ENCODE measurements around the gene EIF2AK3. TPM values are rescaled to one million over a fixed set of nuclear protein-coding genes. Genes with fewer than 3 reads are reported as not detected.
"Not testable (repeated sequence)": the region's sequence is repeated elsewhere in the genome, so short reads cannot be mapped to it uniquely, and the experiment has no call there.

EIF2AK3 gene
- total RNA-seq, 1 donor from 2014 or later: 10.8 TPM

DNA sequence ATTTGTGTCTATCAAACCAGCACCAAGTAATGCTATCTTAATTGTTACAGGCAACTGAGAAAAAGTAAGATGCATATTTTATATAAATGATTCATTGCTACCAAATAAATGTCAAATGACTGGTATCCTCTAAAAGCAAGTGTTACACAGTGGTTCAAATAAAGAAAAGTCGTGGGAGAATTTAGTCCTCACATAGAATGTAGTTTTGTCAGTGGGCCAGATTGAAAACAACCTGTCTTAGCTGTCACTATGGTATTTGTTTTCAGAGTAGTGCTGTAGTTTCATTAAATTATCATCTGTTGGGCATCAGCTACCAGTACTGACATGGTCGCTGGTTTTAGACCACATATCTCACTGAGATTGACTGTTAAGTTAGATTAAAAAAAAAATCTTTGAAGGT lies 10.2 kb upstream of the EIF2AK3 start:
- DNase-seq (ENCODE audit: low read depth in 2 of 2): no peak

DNA sequence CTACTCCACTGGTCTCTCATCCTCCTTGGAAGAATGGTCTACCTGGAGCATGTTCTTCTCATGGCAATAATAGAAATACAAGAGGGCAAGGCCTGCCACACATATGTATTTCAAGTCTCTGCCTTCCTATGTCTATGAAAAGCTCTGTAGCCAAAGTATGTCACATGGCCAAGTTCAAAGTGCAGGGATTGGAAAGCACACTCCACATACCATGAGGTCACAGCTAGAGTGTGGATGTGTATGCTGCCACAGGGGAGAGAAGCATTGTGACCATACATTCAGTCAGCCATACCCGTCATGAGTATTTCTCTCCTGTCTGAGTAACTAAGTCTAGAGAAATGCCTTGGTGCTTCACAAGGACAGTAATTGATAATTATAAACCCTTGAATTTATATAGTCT lies 8.8 kb upstream of the EIF2AK3 start:
- DNase-seq (ENCODE audit: low read depth in 2 of 2): no peak

DNA sequence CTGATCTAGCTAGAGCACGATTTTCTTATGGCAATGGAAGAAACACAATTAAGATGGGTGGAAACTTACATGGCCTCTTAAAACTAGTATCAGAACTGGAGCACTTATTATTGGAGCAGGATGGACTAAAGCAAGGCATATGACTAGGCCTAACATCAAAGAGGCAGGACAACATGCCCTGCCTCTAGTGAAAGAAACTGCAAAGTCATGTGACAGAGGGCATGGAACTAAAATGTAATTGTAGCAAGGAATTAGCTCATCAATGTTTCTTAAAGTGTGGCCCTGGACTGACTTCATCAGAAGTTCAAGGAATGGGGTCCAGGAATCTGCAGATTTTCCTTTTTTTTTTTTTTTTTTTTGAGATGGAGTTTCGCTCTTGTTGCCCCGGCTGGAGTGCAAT lies 5.3 kb upstream of the EIF2AK3 start:
- DNase-seq (ENCODE audit: low read depth in 2 of 2): no peak

DNA sequence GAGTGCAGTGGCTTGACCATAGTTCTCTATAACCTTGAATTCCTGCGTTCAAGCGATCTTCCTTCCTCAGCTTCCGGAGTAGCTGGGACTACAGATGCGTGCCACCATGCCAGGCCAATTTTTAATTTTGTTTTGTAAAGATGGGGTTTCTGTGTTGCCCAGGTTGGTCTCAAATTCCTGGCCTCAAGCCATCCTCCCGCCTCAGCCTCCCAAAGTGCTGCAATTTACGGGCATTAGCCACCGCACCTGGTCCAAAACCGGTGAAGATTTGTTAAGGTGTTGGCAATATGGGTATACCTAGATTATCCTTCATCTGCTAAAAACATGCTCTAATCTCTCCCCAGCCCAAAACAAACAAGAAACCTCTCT lies 1.3 kb upstream of the EIF2AK3 start:
- DNase-seq (ENCODE audit: low read depth in 2 of 2): no peak

DNA sequence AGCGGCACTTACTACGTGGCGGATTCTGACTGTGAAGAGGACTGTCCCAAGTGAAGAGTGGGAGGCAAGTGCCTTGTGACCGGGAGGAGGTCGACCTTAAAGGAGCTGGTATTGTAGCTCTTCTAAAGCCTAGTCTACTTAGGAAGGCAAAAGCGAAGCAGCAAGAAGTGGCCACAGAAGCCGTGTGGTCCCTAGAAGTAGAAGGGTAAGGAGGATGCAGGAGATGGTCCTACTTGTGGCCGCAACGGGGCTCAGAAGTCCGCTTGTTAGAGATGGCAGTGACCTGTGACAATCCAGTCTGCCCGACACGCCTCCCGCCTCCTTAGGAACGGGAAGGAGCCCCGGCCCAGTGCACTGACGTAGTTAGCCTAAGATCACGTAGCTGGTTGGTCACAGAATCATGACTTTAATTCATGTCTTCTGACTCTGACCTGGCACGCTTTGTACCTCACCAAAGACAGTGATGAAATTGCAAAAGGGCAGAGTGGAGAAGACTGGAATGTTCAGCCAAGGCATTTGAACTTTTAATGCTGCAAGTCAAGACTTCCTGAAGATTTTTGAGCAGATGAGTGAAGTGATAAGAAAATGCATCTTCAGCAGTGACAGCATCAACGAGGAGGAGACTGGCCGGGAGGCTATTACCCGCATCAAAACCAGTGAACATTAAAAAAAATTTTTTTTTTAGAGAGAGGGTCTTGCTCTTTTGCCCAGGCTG lies 749 bp upstream of the EIF2AK3 start:
- DNase-seq (ENCODE audit: low read depth in 2 of 2): peak in 1 of 2 donors; percentile 96

DNA sequence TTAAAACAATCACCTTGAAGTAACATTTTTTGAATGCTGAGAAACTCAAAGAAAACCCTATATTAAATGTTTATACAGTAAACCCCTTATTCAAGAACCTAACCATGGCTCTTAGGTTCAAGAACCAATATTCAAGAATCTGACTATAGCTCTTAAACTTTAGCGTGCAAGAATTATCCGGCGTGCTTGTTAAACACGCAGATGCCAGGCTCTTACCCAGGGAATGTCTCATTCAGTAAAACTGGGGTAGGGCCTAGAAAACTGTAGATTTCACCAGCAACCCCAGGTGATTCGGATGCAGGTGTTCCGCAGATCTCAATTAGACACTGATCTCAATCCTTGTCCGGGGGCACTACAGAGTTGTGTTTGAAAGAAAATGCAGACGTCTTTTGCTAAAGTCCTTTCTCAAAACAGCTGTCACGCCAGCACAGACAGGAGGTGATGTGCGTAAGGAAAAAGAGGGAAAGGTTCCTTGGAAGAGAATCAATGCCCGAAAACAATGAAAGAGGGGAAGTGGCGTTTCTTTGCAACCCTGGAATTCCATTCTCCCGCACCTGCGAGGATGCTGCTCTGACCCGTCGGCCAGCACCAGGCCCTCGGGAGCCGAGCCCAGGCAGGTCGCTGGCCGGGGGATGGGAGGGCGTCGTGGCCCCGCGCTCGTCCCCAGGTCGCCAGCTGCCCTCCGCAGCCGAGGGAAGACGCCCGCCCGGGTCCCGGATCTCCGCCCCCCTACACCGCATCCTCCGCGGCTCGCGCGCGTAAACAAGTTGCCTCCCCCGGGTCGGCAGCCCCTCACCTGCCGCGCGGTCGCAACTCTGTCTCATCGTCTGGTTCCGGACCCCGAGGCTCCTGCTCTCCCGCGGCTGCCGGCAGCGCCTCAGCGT lies 851 bp downstream of the EIF2AK3 start:
- DNase-seq (ENCODE audit: low read depth in 2 of 2): peak in 1 of 2 donors; percentile 44

DNA sequence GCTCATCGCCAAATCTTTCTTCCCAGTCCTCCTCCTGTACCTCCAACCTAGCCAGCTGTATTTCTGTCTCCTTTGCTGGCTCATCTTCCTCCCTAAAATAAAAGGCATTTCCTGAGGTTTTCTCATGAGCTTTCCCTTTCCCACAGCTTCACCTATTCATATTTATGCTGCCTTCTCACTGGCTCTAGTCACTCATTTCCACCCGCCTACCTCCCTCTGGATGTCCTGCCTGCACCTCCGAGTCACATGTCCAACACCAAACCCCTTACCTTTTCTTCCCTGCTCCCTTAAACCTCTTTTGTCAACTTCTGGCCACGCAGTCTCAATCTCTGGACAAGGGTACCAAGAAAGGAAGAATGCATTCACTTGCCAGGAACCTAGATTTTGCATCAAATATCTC lies 2.8 kb downstream of the EIF2AK3 start:
- DNase-seq (ENCODE audit: low read depth in 2 of 2): no peak

DNA sequence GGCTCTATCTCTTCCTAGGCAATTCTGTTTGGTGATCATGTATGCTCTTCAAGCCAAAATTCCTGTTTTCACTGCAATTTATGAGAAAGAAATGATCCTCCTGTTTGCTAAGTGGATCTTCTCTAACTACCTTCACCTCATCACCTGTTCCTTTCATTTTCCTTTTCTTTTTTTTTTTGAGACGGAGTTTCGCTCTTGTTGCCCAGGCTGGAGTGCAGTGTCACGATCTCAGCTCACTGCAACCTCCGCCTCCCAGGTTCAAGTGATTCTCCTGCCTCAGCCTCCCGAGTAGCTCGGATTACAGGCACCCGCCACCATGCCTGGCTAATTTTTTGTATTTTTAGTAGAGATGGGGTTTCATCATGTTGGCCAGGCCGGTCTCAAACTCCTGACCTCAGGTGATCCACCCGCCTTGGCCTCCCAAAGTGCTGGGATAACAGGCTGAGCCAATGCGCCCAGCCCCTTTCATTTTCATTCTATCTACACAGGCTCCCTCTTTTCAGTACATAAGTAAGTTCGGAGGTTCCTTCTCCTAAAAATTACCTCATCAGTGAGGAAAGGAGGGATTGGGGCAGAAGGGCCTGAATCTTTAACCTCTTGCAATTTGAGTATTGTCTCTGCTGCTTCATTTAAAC lies 3.3 kb downstream of the EIF2AK3 start:
- not testable (repeated sequence) for DNase-seq (ENCODE audit: low read depth in 2 of 2)

DNA sequence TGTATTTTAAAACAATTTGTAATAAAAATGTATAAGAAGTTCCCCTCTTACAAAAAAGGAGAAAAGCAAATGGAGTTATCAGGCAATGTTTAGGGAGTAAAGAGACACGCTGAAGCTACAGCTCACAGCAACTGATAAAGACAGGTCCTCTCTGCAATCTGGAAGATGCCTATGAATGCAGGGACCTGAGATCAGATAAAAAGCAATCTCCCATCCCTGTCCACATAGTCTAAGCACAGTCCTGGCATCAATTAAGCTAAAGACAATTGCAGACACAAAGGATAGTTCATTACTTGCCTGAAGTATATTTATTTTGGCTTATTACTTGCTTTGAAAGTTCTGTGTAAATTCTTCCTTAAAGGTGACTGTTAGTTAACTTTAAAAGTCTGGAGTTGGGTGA lies 5.0 kb downstream of the EIF2AK3 start:
- DNase-seq (ENCODE audit: low read depth in 2 of 2): no peak

DNA sequence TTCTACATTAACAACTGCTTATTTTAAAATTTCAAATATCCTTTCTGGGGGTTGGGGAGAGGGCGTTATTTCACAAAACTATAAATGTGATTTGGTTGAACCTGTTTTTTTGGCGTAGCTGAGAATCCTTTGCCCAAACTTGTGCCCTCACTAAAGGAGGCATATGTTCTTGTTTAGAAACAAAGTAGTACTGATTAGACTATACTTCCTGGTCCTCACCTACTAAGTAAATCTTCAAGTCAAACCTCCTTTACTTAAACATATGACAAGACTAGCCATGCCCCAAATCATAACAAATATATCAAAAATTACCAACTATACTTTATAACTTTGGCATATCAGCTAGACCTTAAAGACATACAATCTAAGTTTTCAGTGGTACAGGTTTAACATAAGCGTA lies 5.8 kb downstream of the EIF2AK3 start:
- DNase-seq (ENCODE audit: low read depth in 2 of 2): no peak

DNA sequence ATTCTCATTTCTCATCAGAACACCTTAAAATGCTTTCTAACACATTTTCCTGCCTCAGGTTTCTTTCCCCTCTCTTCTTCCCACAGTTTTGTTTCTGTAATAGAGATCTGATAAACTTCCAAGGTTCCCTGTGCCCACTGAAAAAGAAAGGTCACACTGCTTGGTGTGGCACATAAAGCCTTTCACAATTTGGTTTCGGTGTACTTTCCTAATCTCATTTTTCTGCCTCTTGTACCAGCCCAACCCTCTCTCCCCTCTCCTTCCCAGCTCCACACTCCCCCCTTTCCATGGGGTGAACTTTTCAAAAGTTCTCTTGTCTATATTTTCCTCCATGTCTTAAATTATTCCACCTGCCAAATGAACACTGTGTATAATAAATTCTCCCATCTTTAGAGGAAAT lies 7.2 kb downstream of the EIF2AK3 start:
- no peak for DNase-seq (ENCODE audit: low read depth in 2 of 2)

DNA sequence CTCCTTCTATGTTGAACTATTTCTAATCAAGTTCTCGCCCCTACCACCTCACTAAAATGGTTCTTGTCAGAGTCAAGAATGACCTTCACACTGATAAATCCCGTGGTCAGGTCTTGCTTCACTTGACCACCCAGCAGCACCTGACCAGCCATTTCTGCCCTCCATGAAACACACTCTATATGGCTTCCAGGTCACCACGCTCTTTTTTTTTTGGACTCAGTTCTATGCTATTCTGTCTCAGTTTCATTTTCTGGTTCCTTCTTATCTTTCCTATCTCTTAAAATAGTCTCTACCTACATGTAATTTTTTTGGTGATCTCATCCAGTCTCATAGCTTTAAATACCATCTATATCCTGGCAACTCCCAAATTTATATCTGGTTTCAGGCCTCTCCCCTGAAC lies 11.4 kb downstream of the EIF2AK3 start:
- DNase-seq (ENCODE audit: low read depth in 2 of 2): no peak

DNA sequence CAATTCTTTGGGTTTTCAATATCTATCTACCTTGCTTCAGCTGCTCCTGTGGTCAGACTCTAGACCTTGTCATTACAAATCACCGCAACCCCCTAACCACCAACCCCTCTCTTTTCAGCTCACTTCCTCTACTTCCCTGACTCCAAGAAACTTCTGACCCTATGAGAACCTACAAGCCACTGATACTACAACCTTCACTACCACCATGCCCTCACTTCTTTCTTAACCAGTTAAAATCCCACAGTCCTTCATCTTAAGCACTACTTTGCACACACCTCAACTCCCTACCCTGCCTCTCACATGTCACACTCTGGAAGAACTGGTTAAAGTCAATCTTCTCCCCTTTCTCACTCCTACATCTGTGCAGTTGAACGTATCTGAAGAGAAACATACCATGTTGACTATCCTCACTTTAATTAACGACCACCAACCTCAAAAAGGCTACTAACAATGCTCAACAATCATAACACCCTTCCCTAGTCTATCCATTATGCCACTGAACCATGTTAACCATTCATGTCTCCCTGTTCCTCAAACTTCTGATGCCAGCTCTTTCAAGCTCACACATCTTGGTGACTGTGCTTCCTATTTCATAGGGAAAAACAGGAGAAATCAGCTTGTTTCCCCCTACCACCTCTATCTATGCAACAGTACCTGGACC lies 12.6 kb downstream of the EIF2AK3 start:
- no peak for DNase-seq (ENCODE audit: low read depth in 2 of 2)

DNA sequence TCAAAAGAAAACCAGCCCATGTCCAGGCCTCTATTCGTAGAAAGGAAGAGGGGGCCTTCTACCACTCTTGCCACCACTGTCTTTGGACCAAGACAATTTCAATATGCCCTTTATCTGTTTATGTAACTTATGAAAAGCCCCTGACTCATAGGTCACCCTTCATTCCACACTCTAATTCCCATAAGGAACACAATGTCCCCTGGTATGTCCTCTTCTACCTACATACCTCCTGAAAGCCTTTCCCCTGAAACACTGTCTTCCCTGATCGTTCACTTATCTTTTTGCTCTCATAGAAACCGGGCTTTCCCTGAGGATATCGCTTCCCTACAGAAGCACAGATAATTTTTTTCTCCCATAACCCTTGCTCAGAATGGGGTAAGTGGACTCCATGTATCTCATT lies 13.3 kb downstream of the EIF2AK3 start:
- DNase-seq (ENCODE audit: low read depth in 2 of 2): no peak

DNA sequence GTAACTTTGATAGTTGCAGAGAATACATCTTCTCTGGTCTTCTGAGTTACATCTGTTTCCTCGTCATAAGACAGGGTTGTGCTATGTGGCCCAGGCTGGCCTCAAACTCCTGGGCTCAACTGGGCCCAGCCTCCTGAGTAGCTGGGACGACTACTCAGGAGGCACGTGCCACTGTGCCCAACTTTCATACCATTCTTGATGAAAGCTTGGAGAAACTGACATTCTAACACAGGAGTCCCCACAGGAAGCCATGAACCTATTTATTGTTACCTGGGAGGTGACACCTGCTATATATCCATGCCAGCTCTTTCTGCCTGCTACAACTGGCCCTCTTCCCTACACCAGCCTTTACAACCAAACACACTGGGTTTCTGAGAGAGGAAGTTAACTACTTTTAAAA lies 19.1 kb downstream of the EIF2AK3 start:
- DNase-seq (ENCODE audit: low read depth in 2 of 2): no peak

DNA sequence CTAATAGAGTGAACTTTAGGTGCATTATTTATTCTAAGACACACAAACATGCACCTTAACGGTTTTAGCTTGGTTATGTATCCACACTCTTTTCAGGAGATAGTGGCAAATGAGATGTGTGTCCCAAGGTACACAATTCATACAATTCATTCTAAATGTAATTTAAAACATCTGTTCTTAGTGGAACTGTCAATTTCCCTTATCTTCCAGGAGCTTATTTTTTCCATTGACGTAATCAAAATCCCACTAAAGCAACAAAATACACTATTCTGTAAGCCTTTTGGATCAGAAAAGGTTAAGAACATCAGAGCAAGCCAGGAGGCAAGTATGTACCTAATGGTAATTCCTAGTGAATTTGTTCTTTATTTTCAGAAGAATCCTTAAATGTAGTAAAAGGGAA lies 19.8 kb downstream of the EIF2AK3 start:
- DNase-seq (ENCODE audit: low read depth in 2 of 2): no peak

DNA sequence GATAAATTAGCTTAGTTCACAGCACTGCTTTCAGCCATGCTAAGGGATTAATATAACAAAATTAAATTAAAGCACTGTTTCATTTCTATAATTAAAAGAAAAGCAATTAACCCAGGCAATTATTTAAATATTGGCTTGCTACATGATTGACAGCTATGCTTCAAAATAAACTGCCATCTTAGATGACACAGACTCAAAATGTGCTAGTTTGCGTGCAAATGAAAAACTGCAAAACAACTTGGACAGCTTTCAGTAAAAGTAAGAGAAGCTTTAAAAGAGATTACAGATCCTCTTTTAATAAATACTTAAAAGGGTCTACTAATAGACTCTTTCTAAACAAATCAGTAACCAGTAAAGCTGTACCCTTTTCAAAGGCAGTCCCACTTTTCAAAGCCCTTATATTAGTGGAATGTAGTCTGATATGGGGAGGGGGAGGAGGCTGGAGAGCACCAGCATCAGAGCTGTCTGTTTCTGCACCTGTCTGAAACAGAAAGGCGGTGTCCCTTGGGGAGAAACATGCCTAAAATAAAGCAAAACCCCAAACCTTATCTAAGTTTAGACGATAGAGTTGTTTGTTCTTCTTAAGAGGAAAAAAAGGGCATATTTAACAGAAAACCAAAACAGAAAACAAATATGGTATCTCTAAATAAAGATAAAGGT lies 20.8 kb downstream of the EIF2AK3 start:
- DNase-seq (ENCODE audit: low read depth in 2 of 2): no peak

DNA sequence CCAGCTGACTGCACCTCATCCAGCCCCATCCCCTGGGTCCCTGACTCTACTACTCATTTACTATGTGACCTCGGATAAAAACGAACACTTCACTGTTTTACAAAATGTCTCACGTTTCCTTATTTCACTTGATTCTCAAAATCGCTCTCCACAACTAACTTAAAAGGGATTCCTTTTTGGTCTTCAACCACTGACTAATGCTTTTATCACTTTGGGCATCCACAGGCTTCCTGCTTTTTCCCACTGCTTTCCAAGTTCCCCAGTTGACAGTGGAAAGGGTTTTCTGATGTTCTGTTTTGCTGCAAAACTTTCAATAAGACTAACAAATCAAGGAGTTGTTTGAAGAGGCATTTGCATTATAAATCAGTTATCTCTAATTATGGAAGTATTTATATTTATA lies 24.1 kb downstream of the EIF2AK3 start:
- DNase-seq (ENCODE audit: low read depth in 2 of 2): peak in 1 of 2 donors; percentile 43

DNA sequence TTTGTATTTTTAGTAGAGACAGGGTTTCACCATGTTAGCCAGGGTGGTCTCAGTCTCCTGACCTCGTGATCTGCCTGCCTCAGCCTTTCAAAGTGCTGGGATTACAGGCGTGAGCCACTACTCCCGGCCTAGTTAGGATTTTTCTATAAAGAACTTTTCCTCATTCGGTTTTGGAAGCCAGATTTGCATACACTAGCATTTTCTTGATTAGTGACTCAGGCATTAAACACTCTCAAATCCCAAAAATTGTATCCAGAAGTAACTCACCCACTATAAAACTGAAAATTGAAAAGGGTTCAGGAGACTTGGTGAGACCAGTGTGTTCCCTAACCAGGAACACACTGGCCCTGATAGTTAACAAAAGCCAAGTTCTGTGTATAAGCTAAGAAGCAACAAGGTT lies 25.2 kb downstream of the EIF2AK3 start:
- DNase-seq (ENCODE audit: low read depth in 2 of 2): no peak

DNA sequence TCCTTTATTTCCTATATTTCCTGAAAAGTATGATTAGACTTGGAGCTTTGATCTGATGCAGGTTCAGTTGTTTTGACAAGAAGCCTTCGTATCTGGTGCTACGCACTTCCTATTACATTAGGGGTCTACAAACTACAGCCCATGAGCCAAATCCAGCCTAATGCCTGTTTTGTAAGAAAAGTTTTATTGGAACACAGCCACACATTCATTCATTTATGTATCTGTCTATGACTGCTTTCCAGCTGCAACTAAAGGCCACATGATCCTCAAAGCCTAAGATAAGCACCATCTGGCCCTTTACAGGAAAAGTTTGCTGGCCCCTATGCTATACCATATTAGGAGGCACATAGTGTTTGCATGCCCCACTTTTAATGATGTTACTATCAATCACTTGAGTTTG lies 26.0 kb downstream of the EIF2AK3 start:
- peak; percentile 31 to 82 for DNase-seq (ENCODE audit: low read depth in 2 of 2)

DNA sequence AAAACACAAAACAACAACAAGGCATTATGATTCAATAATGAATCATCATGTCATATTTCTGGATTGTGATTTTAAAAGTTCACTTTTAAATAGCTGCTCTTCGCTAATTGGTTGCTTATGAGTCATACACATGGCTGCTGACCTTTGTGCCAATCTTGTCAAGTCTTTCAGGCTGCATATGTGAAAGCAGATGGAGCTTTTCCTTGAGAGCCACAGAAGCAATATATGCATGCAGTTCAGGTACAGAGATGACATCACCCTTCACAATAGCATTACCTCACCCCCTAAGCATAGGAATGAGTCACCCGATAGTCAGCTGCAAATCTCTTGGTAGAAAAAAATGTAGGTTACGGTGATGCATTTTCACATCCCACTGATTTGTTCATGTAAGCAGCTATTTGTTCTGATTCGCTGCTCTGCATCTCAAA lies 27.2 kb downstream of the EIF2AK3 start:
- peak; percentile 87 to 99 for DNase-seq (ENCODE audit: low read depth in 2 of 2)

All from dermis microvascular lymphatic vessel endothelial cell (primary cell).